Urothelium cell line (cell line): Measurements from ENCODE around the gene CYB561.

ENCODE experiments used
- DNase-seq: peaks from one replicate; pipeline ENCODE4 v3.0.0; 2011; ENCODE audit warnings: low spot score, mixed read lengths
- FAIRE-seq: peaks from 2 replicates; lab custom pipeline; 2011; peaks lifted over from hg19 to GRCh38; lab: Jason Lieb, UNC

The CYB561 gene

GRCh38 chr17:63435681-63436522, 10.2 kb downstream of the CYB561 start:
- FAIRE-seq (peak; percentile 17), DNase-seq (peak; percentile 37)

- DNase-seq (peak; percentile 92), FAIRE-seq (peak; percentile 74)
These were observed 11.0 kb downstream of the CYB561 start for GRCh38 chr17:63434951-63435571.

GRCh38 chr17:63433746-63434591, 12.1 kb downstream of the CYB561 start:
- FAIRE-seq (no peak), DNase-seq (peak; percentile 58)

GRCh38 chr17:63431939-63432804, 13.9 kb downstream of the CYB561 start:
- DNase-seq: no peak
- no peak for FAIRE-seq

- no peak for FAIRE-seq
- DNase-seq: no peak
These were observed 14.5 kb downstream of the CYB561 start for GRCh38 chr17:63431618-63431938.

GRCh38 chr17:63430223-63430622, 15.9 kb downstream of the CYB561 start:
- DNase-seq (no peak), FAIRE-seq (no peak)

- no peak for DNase-seq
- no peak for FAIRE-seq
These were observed 16.3 kb downstream of the CYB561 start for GRCh38 chr17:63429766-63430165.

GRCh38 chr17:63426917-63427308, 19.2 kb downstream of the CYB561 start:
- no peak for FAIRE-seq
- no peak for DNase-seq

GRCh38 chr17:63426041-63426916, 19.8 kb downstream of the CYB561 start:
- DNase-seq (no peak), FAIRE-seq (peak; percentile 5)

GRCh38 chr17:63425483-63425882, 20.6 kb downstream of the CYB561 start:
- FAIRE-seq (peak; percentile 97), DNase-seq (peak; percentile 86)

- FAIRE-seq: no peak
These were observed 22.1 kb downstream of the CYB561 start for GRCh38 chr17:63423963-63424362.

GRCh38 chr17:63423251-63423950, 22.7 kb downstream of the CYB561 start:
- DNase-seq (no peak), FAIRE-seq (no peak)

More at GRCh38 chr17:63423963-63424362, 22.1 kb downstream of the CYB561 start:
- no peak for DNase-seq

GRCh38 chr17:63421681-63422645, 24.1 kb downstream of the CYB561 start:
- DNase-seq: no peak
- peak; percentile 46 for FAIRE-seq

GRCh38 chr17:63420868-63421680, 25.0 kb downstream of the CYB561 start:
- FAIRE-seq: peak; percentile 55

GRCh38 chr17:63419949-63420867, 25.9 kb downstream of the CYB561 start:
- DNase-seq (no peak), FAIRE-seq (no peak)

More at GRCh38 chr17:63420868-63421680, 25.0 kb downstream of the CYB561 start:
- DNase-seq: no peak

- FAIRE-seq: no peak
- no peak for DNase-seq
These were observed 26.7 kb downstream of the CYB561 start for GRCh38 chr17:63419398-63419797.
